ENCODE data around the gene ESYT1. TPM values are rescaled to one million over a fixed set of nuclear protein-coding genes. Genes with fewer than 3 reads are reported as not detected.
A peak's percentile ranks its signal among the peaks of the same experiment; 100 is the strongest.

Gene ESYT1
- polyA plus RNA-seq, 1 donor (not counting 4 experiments of a cell fraction or from before 2014, with no cell fraction given), result 141 TPM

GRCh38 chr12:56084958-56085543, 43.0 kb upstream of the ESYT1 start:
- H3K36me3 ChIP-seq (ENCODE audit: control insufficient read depth in 2 of 2, extremely low read depth in 1 of 2, insufficient read depth in 2 of 2, low read length in 2 of 2), result peaks cover 4 to 15% of the 10 kb centered on the region in 2 experiments
- DNase-seq (ENCODE audit: low read depth, low spot score), result no peak
- H3K4me1 ChIP-seq (ENCODE audit: control insufficient read depth, extremely low read depth, insufficient read depth, low read length), result peaks cover 16% of the 10 kb centered on the region

GRCh38 chr12:56086096-56086495, 42.0 kb upstream of the ESYT1 start:
- Histone ChIP-seq H3K4me2 (ENCODE audit: control insufficient read depth, extremely low read depth, insufficient read depth, low read depth, low read length) (no peak overlapping the region), H3K9ac (ENCODE audit: control insufficient read depth, extremely low read depth, insufficient read depth, low read length) (no peak overlapping the region), H3K79me2 (ENCODE audit: control insufficient read depth, insufficient read depth, low read length) (no peaks in the 10 kb centered on the region), H4K20me1 (ENCODE audit: control insufficient read depth, extremely low read depth, insufficient read depth, low read length) (no peaks in the 10 kb centered on the region), H3K4me1 (ENCODE audit: control insufficient read depth, extremely low read depth, insufficient read depth, low read length) (peaks cover 11% of the 10 kb centered on the region), H3K9me1 (ENCODE audit: control insufficient read depth, extremely low read depth, insufficient read depth, low read length) (no peaks in the 10 kb centered on the region), H3K27ac (ENCODE audit: control insufficient read depth, insufficient read depth, low read length) (no peak overlapping the region), H3K36me3 (ENCODE audit: control insufficient read depth in 2 of 2, extremely low read depth in 1 of 2, insufficient read depth in 2 of 2, low read length in 2 of 2) (peaks cover 4 to 15% of the 10 kb centered on the region in 2 experiments), H3K9me3 (ENCODE audit: control insufficient read depth, low read depth, low read length) (no peaks in the 10 kb centered on the region), H3K4me3 (ENCODE audit: control insufficient read depth in 2 of 3, extremely low read depth in 1 of 3, insufficient read depth in 2 of 3, low read depth in 1 of 3, low read length in 3 of 3) (no peak overlapping the region), H3K27me3 (ENCODE audit: control insufficient read depth, extremely low read depth, insufficient read depth, low read length) (no peaks in the 10 kb centered on the region), H2AFZ (ENCODE audit: control insufficient read depth, low read length) (no peak overlapping the region)
- dilution Hi-C loops (cut with MboI; ENCODE audit: extremely low pct_ligation_motif_present, low sequenced_read_pairs), result no loop called here
- TF ChIP-seq CTCF (optimal IDR thresholded peaks at IDR 0.05 in 1 of 3, IDR thresholded peaks at IDR 0.05 in 1 of 3, conservative IDR thresholded peaks at IDR 0.05 in 1 of 3; ENCODE audit: extremely low read depth in 1 of 3, insufficient read depth in 2 of 3, low read length in 3 of 3) (no peak), EZH2 (IDR thresholded peaks at IDR 0.05; ENCODE audit: low read length) (no peak)
- DNase-seq (ENCODE audit: low read depth, low spot score) (no peak), FAIRE-seq (no peak)

More at GRCh38 chr12:56084958-56085543, 43.0 kb upstream of the ESYT1 start:
- no peaks in the 10 kb centered on the region for H3K9me1 ChIP-seq (ENCODE audit: control insufficient read depth, extremely low read depth, insufficient read depth, low read length)
- no peaks in the 10 kb centered on the region for H4K20me1 ChIP-seq (ENCODE audit: control insufficient read depth, extremely low read depth, insufficient read depth, low read length)
- no peak overlapping the region for H3K9ac ChIP-seq (ENCODE audit: control insufficient read depth, extremely low read depth, insufficient read depth, low read length)
- H3K4me3 ChIP-seq (ENCODE audit: control insufficient read depth in 2 of 3, extremely low read depth in 1 of 3, insufficient read depth in 2 of 3, low read depth in 1 of 3, low read length in 3 of 3), result no peak overlapping the region
- no peaks in the 10 kb centered on the region for H3K9me3 ChIP-seq (ENCODE audit: control insufficient read depth, low read depth, low read length)
- H3K27ac ChIP-seq (ENCODE audit: control insufficient read depth, insufficient read depth, low read length), result no peak overlapping the region
- FAIRE-seq, result no peak
- H2AFZ ChIP-seq (ENCODE audit: control insufficient read depth, low read length), result no peak overlapping the region
- peak; percentile 52 to 57 (median 56) for TF ChIP-seq CTCF (optimal IDR thresholded peaks at IDR 0.05 in 1 of 3, IDR thresholded peaks at IDR 0.05 in 1 of 3, conservative IDR thresholded peaks at IDR 0.05 in 1 of 3; ENCODE audit: extremely low read depth in 1 of 3, insufficient read depth in 2 of 3, low read length in 3 of 3)
- no peak for TF ChIP-seq EZH2 (IDR thresholded peaks at IDR 0.05; ENCODE audit: low read length)
- no peaks in the 10 kb centered on the region for H3K27me3 ChIP-seq (ENCODE audit: control insufficient read depth, extremely low read depth, insufficient read depth, low read length)
- dilution Hi-C loops (cut with MboI; ENCODE audit: extremely low pct_ligation_motif_present, low sequenced_read_pairs), result no loop called here
- H3K79me2 ChIP-seq (ENCODE audit: control insufficient read depth, insufficient read depth, low read length), result no peaks in the 10 kb centered on the region
- H3K4me2 ChIP-seq (ENCODE audit: control insufficient read depth, extremely low read depth, insufficient read depth, low read depth, low read length), result no peak overlapping the region
